Fibroblast of skin of back (primary cell): ENCODE results near the gene TRDN.

Source experiments
- DNase-seq: peaks from one replicate; pipeline ENCODE4 v3.0.0-alpha.2; 2013

TRDN gene

GRCh38 chr6:123168892-123169773 lies 467.6 kb downstream of the TRDN start:
- no peak for DNase-seq

- DNase-seq: no peak
These were observed 468.3 kb downstream of the TRDN start for GRCh38 chr6:123168466-123168865.
